BJ (cell line): ENCODE data around the gene ATP9B. TPM values are rescaled to one million over a fixed set of nuclear protein-coding genes. Genes with fewer than 3 reads are reported as not detected.

ENCODE experiments used
- CTCF ChIA-PET: fragments of 350-600 bp; formaldehyde crosslinking; extraction: SDS; loops from one replicate; lab custom pipeline; 2021; ENCODE audit warnings: antibody characterized with exemption, inconsistent platforms; lab: Yijun Ruan, JAX
- POLR2A ChIA-PET: fragments of 300-600 bp; sonication (Branson Sonifier 250); formaldehyde crosslinking; extraction: SDS; loops from one replicate; lab custom pipeline; 2021; ENCODE audit warnings: antibody characterized with exemption; lab: Charles Lee
- DNase-seq: peaks from one replicate; pipeline ENCODE4 v3.0.0-alpha.2; 2011; ENCODE audit warnings: low read depth
- H3K27me3 ChIP-seq: 2 replicates; pipeline ENCODE4 v1.6.0; 2011; ENCODE audit warnings: low read length; ENCODE audit not compliant: control insufficient read depth, insufficient read depth
- H3K36me3 ChIP-seq: 2 replicates; pipeline ENCODE4 v1.5.1; 2011; ENCODE audit warnings: low read length; ENCODE audit not compliant: control insufficient read depth, insufficient read depth
- H3K4me3 ChIP-seq: 2 replicates; pipeline ENCODE4 v1.5.1; 2011; ENCODE audit warnings: low read depth, mild to moderate bottlenecking, control low read depth, low read length
- CTCF ChIP-seq: IDR thresholded peaks from 2 replicates; pipeline ENCODE4 v1.5.1; 2011; ENCODE audit warnings: low read depth, mild to moderate bottlenecking, control low read depth, inconsistent platforms, low read length, moderate library complexity; ENCODE audit not compliant: insufficient read depth
- polyA plus RNA-seq: library from polyadenylated mRNA; depleted of rRNA; stranded (reverse); fragments of >200 nt; gene quantifications from 2 replicates; pipeline ENCODE4 v1.2.3, GENCODE V29; 2011

The ATP9B gene
- polyA plus RNA-seq, 1 experiment = 17.4 TPM

DNA sequence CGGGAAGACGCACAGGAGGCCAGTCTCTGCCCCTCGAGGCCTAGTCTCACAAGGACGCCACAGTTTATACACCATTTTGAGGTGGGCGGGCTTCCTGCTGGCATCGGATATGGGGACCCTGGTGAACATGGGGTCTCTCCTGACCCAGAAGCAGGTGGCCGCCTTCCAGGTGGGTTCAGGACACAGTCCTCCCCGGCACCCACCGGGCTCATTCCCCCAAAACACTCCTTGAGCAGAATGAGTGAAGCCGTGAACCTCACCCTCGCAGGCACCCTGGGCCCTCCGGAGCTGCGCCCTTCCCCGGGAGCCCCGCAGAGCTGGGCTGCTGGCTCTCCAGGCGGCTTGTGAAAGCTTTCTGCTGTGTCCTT lies 333.0 kb downstream of the ATP9B start:
- DNase-seq = no peak
- no peaks in the 10 kb centered on the region for H3K36me3 ChIP-seq
- ChIA-PET POLR2A (no interaction called here), CTCF (interaction anchor here (1.5 kb wide), 1 partner anchor 21 kb away, joined by 4 read pairs; no protein-coding TSS in a partner anchor)
- H3K27me3 ChIP-seq = no peaks in the 10 kb centered on the region
- no peak for TF ChIP-seq CTCF
- H3K4me3 ChIP-seq = no peak overlapping the region

GRCh38 chr18:79402977-79403722 lies 334.0 kb downstream of the ATP9B start:
- no peaks in the 10 kb centered on the region for H3K36me3 ChIP-seq
- no peak for TF ChIP-seq CTCF
- CTCF ChIA-PET = interaction anchor here (0.6 to 1.5 kb wide), 3 partner anchors 22 to 39 kb away, joined by 3 to 4 read pairs (median 4); no protein-coding TSS in a partner anchor
- POLR2A ChIA-PET = no interaction called here
- no peak for DNase-seq
- no peaks in the 10 kb centered on the region for H3K27me3 ChIP-seq
- H3K4me3 ChIP-seq = no peak overlapping the region

GRCh38 chr18:79403723-79404566 lies 334.8 kb downstream of the ATP9B start:
- Histone ChIP-seq H3K4me3 (no peak overlapping the region), H3K36me3 (no peaks in the 10 kb centered on the region), H3K27me3 (no peaks in the 10 kb centered on the region)
- no peak for DNase-seq
- ChIA-PET POLR2A (no interaction called here), CTCF (interaction anchor here (1.1 to 1.5 kb wide), 2 partner anchors 23 to 24 kb away, joined by 4 read pairs; no protein-coding TSS in a partner anchor)
- TF ChIP-seq CTCF = no peak

GRCh38 chr18:79404567-79404910 lies 335.3 kb downstream of the ATP9B start:
- Histone ChIP-seq H3K27me3 (no peaks in the 10 kb centered on the region), H3K36me3 (no peaks in the 10 kb centered on the region), H3K4me3 (no peak overlapping the region)
- ChIA-PET CTCF (no interaction called here), POLR2A (no interaction called here)
- no peak for TF ChIP-seq CTCF
- no peak for DNase-seq

DNA sequence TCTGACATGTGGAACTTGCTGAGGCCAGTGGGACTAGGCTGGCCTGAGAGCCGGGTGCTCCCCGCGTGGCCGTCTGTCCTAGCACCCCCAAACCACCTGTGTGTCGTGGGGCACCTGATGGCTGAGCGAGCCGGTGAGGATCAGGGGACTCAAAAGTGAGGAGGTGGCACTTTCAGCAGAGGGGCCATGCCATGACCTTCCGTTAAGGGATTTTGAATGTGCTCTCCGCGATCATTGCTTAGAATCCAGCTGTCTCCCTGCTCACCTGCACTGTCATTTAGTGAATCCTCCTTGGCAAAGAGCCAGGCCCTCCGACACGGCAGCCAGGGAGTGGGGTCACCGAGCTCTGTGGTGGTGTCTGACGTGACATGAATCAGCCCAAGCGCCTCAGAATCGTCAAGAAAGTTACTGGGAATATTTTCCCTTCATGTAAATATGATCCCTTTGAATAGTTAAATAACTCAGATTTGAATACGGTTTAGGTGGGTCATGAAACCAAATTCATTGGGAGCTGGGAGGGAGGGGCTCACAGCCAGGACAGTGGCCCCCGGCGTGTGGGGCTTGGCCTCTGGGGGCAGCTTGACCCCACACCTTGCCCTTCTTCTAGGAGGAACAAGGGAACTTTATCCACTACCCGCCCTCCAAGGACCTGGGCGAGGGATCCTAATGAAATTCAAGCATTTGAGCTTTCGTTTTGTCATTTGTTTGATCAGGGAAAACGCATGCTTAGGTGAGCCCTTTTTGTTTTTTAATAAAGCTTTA lies 336.0 kb downstream of the ATP9B start:
- no peak for DNase-seq
- no peak for TF ChIP-seq CTCF
- CTCF ChIA-PET = interaction anchor here (1.0 to 1.3 kb wide), 2 partner anchors 126 to 239 kb away, joined by 3 read pairs; no protein-coding TSS in a partner anchor
- POLR2A ChIA-PET = no interaction called here
- Histone ChIP-seq H3K4me3 (no peak overlapping the region), H3K27me3 (no peaks in the 10 kb centered on the region), H3K36me3 (no peaks in the 10 kb centered on the region)
